Measurements from ENCODE around the gene ADARB2.

DNA sequence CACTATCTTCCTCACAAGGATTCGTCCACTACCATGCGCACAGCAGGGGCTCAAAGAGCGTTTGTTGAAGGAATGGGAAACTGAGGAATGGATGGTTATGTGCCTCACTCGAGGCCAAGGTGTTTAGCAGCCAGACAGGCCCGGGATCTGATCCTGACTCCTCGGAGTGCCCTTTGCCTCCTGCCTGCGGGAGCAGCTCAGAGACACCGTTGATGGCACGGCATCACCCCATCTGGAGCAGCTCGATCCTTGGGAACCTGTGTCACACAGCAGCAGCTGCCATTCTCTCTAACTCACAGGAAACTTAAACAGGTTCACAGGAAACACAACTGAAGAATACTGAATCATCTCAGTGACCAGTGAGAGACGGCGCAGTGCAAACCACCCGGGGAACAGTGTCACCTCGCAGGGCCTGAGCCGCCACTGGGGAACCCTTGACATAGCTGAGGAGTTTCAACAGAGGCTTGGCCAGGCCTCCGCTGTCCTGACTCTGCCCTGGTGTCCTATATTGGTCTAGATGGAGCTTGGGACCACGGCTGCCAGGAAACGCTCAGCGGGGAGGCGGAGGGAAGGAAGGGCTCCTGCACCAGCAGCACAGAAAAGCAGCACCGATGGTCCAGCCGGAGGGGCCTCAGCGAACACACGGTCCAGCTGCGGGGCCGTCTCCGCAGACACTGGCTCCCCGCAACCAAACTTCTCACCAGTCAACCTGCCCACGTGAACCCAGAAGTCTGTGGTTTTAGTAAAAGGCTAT lies 169.4 kb downstream of the ADARB2 start:
- TF ChIP-seq, protein P1, sequence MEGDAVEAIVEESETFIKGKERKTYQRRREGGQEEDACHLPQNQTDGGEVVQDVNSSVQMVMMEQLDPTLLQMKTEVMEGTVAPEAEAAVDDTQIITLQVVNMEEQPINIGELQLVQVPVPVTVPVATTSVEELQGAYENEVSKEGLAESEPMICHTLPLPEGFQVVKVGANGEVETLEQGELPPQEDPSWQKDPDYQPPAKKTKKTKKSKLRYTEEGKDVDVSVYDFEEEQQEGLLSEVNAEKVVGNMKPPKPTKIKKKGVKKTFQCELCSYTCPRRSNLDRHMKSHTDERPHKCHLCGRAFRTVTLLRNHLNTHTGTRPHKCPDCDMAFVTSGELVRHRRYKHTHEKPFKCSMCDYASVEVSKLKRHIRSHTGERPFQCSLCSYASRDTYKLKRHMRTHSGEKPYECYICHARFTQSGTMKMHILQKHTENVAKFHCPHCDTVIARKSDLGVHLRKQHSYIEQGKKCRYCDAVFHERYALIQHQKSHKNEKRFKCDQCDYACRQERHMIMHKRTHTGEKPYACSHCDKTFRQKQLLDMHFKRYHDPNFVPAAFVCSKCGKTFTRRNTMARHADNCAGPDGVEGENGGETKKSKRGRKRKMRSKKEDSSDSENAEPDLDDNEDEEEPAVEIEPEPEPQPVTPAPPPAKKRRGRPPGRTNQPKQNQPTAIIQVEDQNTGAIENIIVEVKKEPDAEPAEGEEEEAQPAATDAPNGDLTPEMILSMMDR (IDR thresholded peaks at IDR 0.05), result no peak
- TF ChIP-seq MXI1 (IDR thresholded peaks at IDR 0.05; ENCODE audit: low read depth, low read length) (no peak), RFX5 (IDR thresholded peaks at IDR 0.05; ENCODE audit: low read length) (no peak)
